Keratinocyte (primary cell): ENCODE measurements around the gene MNX1. TPM values are rescaled to one million over a fixed set of nuclear protein-coding genes. Genes with fewer than 3 reads are reported as not detected.

ENCODE experiments used
- DNase-seq: peaks from one replicate; pipeline ENCODE4 v3.0.0-alpha.2; 2011; ENCODE audit warnings: low read depth, missing footprints, low spot score
- FAIRE-seq: peaks from 2 replicates; lab custom pipeline; 2011; peaks lifted over from hg19 to GRCh38; lab: Jason Lieb, UNC
- H2AFZ ChIP-seq: 2 replicates; pipeline ENCODE4 v1.6.0; 2012; ENCODE audit warnings: low read length, control low read depth, inconsistent platforms; ENCODE audit not compliant: control insufficient read depth
- H3K27ac ChIP-seq: 2 replicates; pipeline ENCODE4 v1.5.1; 2011; ENCODE audit warnings: low read length; ENCODE audit not compliant: control insufficient read depth, insufficient read depth
- H3K27me3 ChIP-seq: 3 replicates; pipeline ENCODE4 v1.6.0; 2011; ENCODE audit warnings: low read length; ENCODE audit not compliant: control insufficient read depth, insufficient read depth; ENCODE audit errors: extremely low read depth
- H3K36me3 ChIP-seq, 2 experiments: 2 replicates in 1 of 2; 3 replicates in 1 of 2; pipeline ENCODE4 v1.5.1; 2011; ENCODE audit warnings: low read length in 2 of 2, mild to moderate bottlenecking in 1 of 2; ENCODE audit not compliant: control insufficient read depth in 2 of 2, insufficient read depth in 2 of 2; ENCODE audit errors: extremely low read depth in 1 of 2
- H3K4me1 ChIP-seq: 3 replicates; pipeline ENCODE4 v1.5.1; 2011; ENCODE audit warnings: low read length; ENCODE audit not compliant: control insufficient read depth, insufficient read depth; ENCODE audit errors: extremely low read depth
- H3K4me2 ChIP-seq: 3 replicates; pipeline ENCODE4 v1.6.0; 2011; ENCODE audit warnings: low read depth, low read length; ENCODE audit not compliant: control insufficient read depth, insufficient read depth; ENCODE audit errors: extremely low read depth
- H3K4me3 ChIP-seq, 3 experiments: fragments of 200-600 bp in 1 of 3; sonication (generic) in 1 of 3; 2 replicates in 2 of 3; 3 replicates in 1 of 3; pipeline ENCODE4 v1.5.1; 2011 to 2016; ENCODE audit warnings: low read length in 3 of 3, mild to moderate bottlenecking in 3 of 3, control low read depth in 2 of 3, inconsistent platforms in 1 of 3, low read depth in 1 of 3, mixed read lengths in 1 of 3, mixed run types in 1 of 3, moderate library complexity in 1 of 3; ENCODE audit not compliant: control insufficient read depth in 2 of 3, insufficient read depth in 2 of 3; ENCODE audit errors: extremely low read depth in 1 of 3
- H3K79me2 ChIP-seq: 2 replicates; pipeline ENCODE4 v1.6.0; 2012; ENCODE audit warnings: low read length; ENCODE audit not compliant: control insufficient read depth, insufficient read depth
- H3K9ac ChIP-seq: 3 replicates; pipeline ENCODE4 v1.6.0; 2011; ENCODE audit warnings: low read length; ENCODE audit not compliant: control insufficient read depth, insufficient read depth; ENCODE audit errors: extremely low read depth
- H3K9me1 ChIP-seq: 3 replicates; pipeline ENCODE4 v1.6.0; 2011; ENCODE audit warnings: low read length; ENCODE audit not compliant: control insufficient read depth, insufficient read depth; ENCODE audit errors: extremely low read depth
- H3K9me3 ChIP-seq: 2 replicates; pipeline ENCODE4 v1.5.1; 2012; ENCODE audit warnings: low read depth, low read length; ENCODE audit not compliant: control insufficient read depth
- H4K20me1 ChIP-seq: 3 replicates; pipeline ENCODE4 v1.6.0; 2011; ENCODE audit warnings: low read length; ENCODE audit not compliant: control insufficient read depth, insufficient read depth; ENCODE audit errors: extremely low read depth
- CTCF ChIP-seq, 3 experiments: IDR thresholded peaks in 1 of 3; conservative IDR thresholded peaks in 1 of 3; optimal IDR thresholded peaks in 1 of 3; 2 replicates in 2 of 3; 3 replicates in 1 of 3; pipeline versions ENCODE3 to v1.5.1; 2011; ENCODE audit warnings: low read length in 3 of 3, mild to moderate bottlenecking in 3 of 3, moderate library complexity in 2 of 3, control low read depth in 1 of 3, inconsistent platforms in 1 of 3; ENCODE audit not compliant: insufficient read depth in 2 of 3; ENCODE audit errors: extremely low read depth in 1 of 3
- EZH2 ChIP-seq: IDR thresholded peaks from one replicate; pipeline ENCODE4 v1.6.1; 2012; ENCODE audit warnings: inconsistent platforms, mild to moderate bottlenecking, low read length, moderate library complexity
- dilution Hi-C: fragments of 300-500 bp; cut with MboI; formaldehyde crosslinking; loops from one replicate; pipeline ENCODE4 v1.7.0; 2020; ENCODE audit warnings: low sequenced_read_pairs; ENCODE audit not compliant: extremely low pct_ligation_motif_present
- polyA plus RNA-seq, 5 experiments: library from polyadenylated mRNA; depleted of rRNA in 3 of 5; stranded (reverse) in 3 of 5; stranded (forward) in 1 of 5; unstranded in 1 of 5; fragments of >200 nt; gene quantifications; 1 replicate in 1 of 5; 2 replicates in 3 of 5; 3 replicates in 1 of 5; pipeline versions ENCODE4 v1.2.1 to v1.2.3, GENCODE V29; 2011 to 2012; ENCODE audit warnings: missing spikeins in 2 of 5, low read depth in 1 of 5, low replicate concordance in 1 of 5

The MNX1 gene
- polyA plus RNA-seq, 1 donor (not counting 4 experiments of a cell fraction or from before 2014, with no cell fraction given) = not detected

- Histone ChIP-seq H3K9me1 (no peaks in the 10 kb centered on the region), H3K27me3 (no peaks in the 10 kb centered on the region), H3K4me3 (no peak overlapping the region), H3K9ac (no peak overlapping the region), H3K4me2 (no peak overlapping the region), H3K4me1 (peaks cover 4% of the 10 kb centered on the region), H2AFZ (no peak overlapping the region), H3K9me3 (no peaks in the 10 kb centered on the region), H3K27ac (no peak overlapping the region), H4K20me1 (no peaks in the 10 kb centered on the region), H3K36me3 (peaks cover 36 to 44% of the 10 kb centered on the region in 2 experiments), H3K79me2 (peaks cover 13% of the 10 kb centered on the region)
- dilution Hi-C loops = no loop called here
- no peak for DNase-seq
- no peak for TF ChIP-seq EZH2
- TF ChIP-seq CTCF (optimal IDR thresholded peaks at IDR 0.05 in 1 of 3, IDR thresholded peaks at IDR 0.05 in 1 of 3, conservative IDR thresholded peaks at IDR 0.05 in 1 of 3; ENCODE audit: extremely low read depth in 1 of 3, insufficient read depth in 2 of 3, low read length in 3 of 3) = no peak
- no peak for FAIRE-seq
Observed at GRCh38 chr7:156963472-156963871, 47.0 kb downstream of the MNX1 start.

GRCh38 chr7:156962897-156963296 is 47.6 kb downstream of the MNX1 start:
- no peak overlapping the region for H3K4me2 ChIP-seq
- peaks cover 18% of the 10 kb centered on the region for H3K79me2 ChIP-seq
- peaks cover 37 to 45% of the 10 kb centered on the region in 2 experiments for H3K36me3 ChIP-seq
- no peaks in the 10 kb centered on the region for H3K27me3 ChIP-seq
- H2AFZ ChIP-seq = no peak overlapping the region
- no peaks in the 10 kb centered on the region for H3K9me3 ChIP-seq
- no peak overlapping the region for H3K9ac ChIP-seq
- dilution Hi-C loops = no loop called here
- no peak for TF ChIP-seq CTCF (optimal IDR thresholded peaks at IDR 0.05 in 1 of 3, IDR thresholded peaks at IDR 0.05 in 1 of 3, conservative IDR thresholded peaks at IDR 0.05 in 1 of 3; ENCODE audit: extremely low read depth in 1 of 3, insufficient read depth in 2 of 3, low read length in 3 of 3)
- TF ChIP-seq EZH2 = no peak
- H3K4me1 ChIP-seq = no peaks in the 10 kb centered on the region
- H4K20me1 ChIP-seq = no peaks in the 10 kb centered on the region
- DNase-seq = no peak
- H3K4me3 ChIP-seq = no peak overlapping the region
- no peaks in the 10 kb centered on the region for H3K9me1 ChIP-seq
- no peak overlapping the region for H3K27ac ChIP-seq
- FAIRE-seq = no peak
